Ishikawa (cell line): Measurements from ENCODE around the gene PPP1R9A.

Experiments
- CREB1 ChIP-seq: IDR thresholded peaks from 2 replicates; pipeline ENCODE4 v1.6.1; 2012; ENCODE audit warnings: low read depth
- EP300 ChIP-seq: IDR thresholded peaks from 2 replicates; pipeline ENCODE4 v1.6.1; 2012; ENCODE audit warnings: borderline replicate concordance
- NFIC ChIP-seq: IDR thresholded peaks from 2 replicates; pipeline ENCODE4 v1.6.1; 2012
- TAF1 ChIP-seq: IDR thresholded peaks from 2 replicates; pipeline ENCODE4 v1.6.1; 2012; ENCODE audit warnings: low read depth, mild to moderate bottlenecking
- TCF12 ChIP-seq: IDR thresholded peaks from 2 replicates; pipeline ENCODE4 v1.6.1; 2012; ENCODE audit warnings: low read depth
- TEAD4 ChIP-seq: IDR thresholded peaks from 2 replicates; pipeline ENCODE4 v1.6.1; 2012
- YY1 ChIP-seq: IDR thresholded peaks from 2 replicates; pipeline ENCODE4 v1.6.1; 2012; ENCODE audit warnings: low read depth
- TF ChIP-seq, protein P1 (sequence below): IDR thresholded peaks from 2 replicates; pipeline ENCODE4 v1.6.1; 2012; ENCODE audit warnings: low read depth, mild to moderate bottlenecking
- TF ChIP-seq, protein P2 (sequence below): IDR thresholded peaks from 2 replicates; pipeline ENCODE4 v1.6.1; 2012
- TF ChIP-seq, protein P3 (sequence below): IDR thresholded peaks from 2 replicates; pipeline ENCODE4 v1.6.1; 2012

DNA sequence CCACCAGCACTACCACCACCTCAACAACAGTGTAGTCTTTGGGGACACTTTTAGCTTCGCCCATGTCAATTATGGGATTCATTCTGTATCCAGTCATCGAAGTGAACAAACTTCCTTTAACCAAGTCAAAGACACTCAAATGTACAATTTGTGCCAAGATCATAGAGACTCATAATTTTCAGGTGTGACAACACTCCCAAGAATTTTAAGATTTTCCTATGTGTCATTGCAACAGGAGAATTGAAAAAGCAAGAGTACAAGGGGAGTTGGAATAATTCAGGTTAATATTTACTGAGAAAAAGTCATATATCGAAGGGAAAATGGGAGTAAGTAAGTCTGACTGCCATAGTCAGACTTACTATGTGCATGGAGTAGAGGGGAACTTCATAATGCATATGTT, 390.7 kb downstream of the PPP1R9A start:
- TF ChIP-seq CREB1, result no peak
- TF ChIP-seq YY1, result no peak
- TF ChIP-seq, protein P1, sequence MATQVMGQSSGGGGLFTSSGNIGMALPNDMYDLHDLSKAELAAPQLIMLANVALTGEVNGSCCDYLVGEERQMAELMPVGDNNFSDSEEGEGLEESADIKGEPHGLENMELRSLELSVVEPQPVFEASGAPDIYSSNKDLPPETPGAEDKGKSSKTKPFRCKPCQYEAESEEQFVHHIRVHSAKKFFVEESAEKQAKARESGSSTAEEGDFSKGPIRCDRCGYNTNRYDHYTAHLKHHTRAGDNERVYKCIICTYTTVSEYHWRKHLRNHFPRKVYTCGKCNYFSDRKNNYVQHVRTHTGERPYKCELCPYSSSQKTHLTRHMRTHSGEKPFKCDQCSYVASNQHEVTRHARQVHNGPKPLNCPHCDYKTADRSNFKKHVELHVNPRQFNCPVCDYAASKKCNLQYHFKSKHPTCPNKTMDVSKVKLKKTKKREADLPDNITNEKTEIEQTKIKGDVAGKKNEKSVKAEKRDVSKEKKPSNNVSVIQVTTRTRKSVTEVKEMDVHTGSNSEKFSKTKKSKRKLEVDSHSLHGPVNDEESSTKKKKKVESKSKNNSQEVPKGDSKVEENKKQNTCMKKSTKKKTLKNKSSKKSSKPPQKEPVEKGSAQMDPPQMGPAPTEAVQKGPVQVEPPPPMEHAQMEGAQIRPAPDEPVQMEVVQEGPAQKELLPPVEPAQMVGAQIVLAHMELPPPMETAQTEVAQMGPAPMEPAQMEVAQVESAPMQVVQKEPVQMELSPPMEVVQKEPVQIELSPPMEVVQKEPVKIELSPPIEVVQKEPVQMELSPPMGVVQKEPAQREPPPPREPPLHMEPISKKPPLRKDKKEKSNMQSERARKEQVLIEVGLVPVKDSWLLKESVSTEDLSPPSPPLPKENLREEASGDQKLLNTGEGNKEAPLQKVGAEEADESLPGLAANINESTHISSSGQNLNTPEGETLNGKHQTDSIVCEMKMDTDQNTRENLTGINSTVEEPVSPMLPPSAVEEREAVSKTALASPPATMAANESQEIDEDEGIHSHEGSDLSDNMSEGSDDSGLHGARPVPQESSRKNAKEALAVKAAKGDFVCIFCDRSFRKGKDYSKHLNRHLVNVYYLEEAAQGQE, result no peak
- TF ChIP-seq NFIC, result no peak
- no peak for TF ChIP-seq EP300
- TF ChIP-seq TAF1, result no peak
- TF ChIP-seq TEAD4, result no peak
- TF ChIP-seq, protein P2, sequence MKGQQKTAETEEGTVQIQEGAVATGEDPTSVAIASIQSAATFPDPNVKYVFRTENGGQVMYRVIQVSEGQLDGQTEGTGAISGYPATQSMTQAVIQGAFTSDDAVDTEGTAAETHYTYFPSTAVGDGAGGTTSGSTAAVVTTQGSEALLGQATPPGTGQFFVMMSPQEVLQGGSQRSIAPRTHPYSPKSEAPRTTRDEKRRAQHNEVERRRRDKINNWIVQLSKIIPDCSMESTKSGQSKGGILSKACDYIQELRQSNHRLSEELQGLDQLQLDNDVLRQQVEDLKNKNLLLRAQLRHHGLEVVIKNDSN, result no peak
- no peak for TF ChIP-seq TCF12
- TF ChIP-seq, protein P3, sequence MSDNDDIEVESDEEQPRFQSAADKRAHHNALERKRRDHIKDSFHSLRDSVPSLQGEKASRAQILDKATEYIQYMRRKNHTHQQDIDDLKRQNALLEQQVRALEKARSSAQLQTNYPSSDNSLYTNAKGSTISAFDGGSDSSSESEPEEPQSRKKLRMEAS, result no peak
